T-helper 1 cell (primary cell): ENCODE results near the gene PAGE3.

Experiments
- DNase-seq, 5 donors: peaks; one replicate each; pipeline ENCODE4 v3.0.0-alpha.2; 2012 to 2020
- total RNA-seq, 4 donors: gene quantifications; one replicate each; lab custom pipeline; 2026; lab: John Stamatoyannopoulos, UW

PAGE3 gene
- total RNA-seq, result 0 reads per million in 4 donors

- DNase-seq, result no peak
These were observed at the start of gene PAGE3 for GRCh38 chrX:55264816-55265215. PAGE3 (minus strand) TSS chrX:55264916; CDS start chrX:55263903, 1,013 bp downstream.

DNA sequence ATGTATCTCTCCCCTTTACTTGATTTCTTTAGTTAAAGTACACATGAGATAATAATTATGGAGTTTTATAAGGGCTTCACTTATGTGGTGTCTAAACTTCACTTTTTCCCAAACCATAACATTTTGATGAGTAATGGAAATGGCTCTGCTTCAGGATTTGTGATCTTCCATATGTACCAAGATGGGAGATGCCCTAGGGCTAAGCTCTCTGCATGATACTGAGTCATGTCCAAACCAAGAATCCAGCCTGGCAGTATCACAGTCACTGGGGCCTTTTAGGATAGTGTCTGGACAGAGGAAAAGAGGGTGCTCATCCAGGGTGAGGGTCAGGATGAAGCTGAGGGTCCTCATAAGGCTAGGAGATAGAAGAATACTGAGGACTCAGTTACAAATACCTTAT lies 47.9 kb upstream of the PAGE3 start:
- no peak for DNase-seq

GRCh38 chrX:55290963-55291362 lies 26.2 kb upstream of the PAGE3 start:
- no peak for DNase-seq

GRCh38 chrX:55279832-55280231 lies 15.1 kb upstream of the PAGE3 start:
- DNase-seq, result no peak

- no peak for DNase-seq
These were observed 3.9 kb downstream of the PAGE3 start for GRCh38 chrX:55260806-55261205.

DNA sequence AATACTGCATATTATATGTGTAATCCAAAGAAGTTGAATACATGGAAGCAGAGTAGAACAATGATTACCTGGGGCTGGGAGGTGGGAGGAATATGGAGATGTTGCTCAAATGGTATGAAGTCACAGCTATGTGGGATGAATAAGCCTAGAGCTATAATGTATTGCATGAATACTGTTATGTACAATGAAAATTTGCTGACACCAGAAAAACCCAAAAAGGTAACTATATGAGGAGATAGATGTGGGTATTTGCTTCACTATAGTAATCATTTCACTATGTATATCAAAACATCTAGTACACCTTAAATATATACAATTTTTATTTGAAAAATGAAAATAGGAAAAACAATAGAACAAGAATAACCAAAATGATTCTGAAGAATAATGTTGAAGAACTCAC lies 11.2 kb downstream of the PAGE3 start:
- DNase-seq, result no peak

DNA sequence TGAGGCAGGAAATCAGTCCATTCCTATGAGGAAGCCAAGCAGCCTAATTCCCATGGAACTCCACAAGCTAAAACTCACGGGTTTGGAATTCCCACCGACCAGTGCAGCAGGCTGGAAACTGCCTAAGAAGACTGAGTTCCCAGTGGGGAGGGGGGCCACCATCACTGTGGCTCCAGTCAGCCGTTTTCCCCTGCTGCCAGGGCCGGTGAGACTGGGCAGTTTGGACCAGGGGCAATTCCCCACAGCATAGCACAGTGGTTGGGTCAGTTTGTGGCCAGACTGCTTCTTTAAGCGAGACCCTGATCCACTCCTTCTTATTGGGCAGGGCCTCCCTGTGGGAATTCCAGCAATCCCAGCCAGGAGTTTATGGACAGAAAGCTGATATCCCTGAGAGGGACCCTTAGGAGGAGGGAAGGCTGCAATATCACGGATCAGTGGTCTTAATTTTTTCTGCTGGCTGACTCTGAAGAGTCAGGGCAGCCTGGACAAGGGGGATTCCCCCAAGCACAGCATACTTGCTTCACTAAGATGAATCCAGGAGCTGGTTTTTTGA lies 23.9 kb downstream of the PAGE3 start:
- no peak for DNase-seq

- DNase-seq, result peak in 1 of 5 donors; percentile 1
These were observed 44.5 kb downstream of the PAGE3 start, which contains the start of gene PAGE5 for GRCh38 chrX:55220119-55220794. PAGE5 (plus strand) TSS chrX:55220346; CDS start chrX:55221383, 1,037 bp downstream.

DNA sequence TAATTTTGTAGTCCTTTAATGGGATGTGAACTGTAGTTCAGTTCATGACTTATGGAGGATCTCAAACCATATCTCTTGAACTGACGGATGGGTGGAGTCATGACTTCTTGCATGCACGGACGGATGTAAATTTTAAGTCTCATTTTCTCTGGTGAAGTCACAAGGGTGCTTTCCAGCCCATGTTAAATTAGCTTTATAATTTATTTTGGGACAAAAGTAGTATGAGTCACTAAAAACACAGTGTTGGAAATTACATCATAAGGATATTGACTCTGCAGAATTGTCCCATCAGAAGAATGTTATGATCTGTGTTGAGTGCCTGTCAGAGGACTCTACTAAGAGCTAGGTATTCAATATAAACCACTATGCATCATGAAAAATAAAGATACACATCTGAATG lies 51.3 kb downstream of the PAGE3 start:
- no peak for DNase-seq

DNA sequence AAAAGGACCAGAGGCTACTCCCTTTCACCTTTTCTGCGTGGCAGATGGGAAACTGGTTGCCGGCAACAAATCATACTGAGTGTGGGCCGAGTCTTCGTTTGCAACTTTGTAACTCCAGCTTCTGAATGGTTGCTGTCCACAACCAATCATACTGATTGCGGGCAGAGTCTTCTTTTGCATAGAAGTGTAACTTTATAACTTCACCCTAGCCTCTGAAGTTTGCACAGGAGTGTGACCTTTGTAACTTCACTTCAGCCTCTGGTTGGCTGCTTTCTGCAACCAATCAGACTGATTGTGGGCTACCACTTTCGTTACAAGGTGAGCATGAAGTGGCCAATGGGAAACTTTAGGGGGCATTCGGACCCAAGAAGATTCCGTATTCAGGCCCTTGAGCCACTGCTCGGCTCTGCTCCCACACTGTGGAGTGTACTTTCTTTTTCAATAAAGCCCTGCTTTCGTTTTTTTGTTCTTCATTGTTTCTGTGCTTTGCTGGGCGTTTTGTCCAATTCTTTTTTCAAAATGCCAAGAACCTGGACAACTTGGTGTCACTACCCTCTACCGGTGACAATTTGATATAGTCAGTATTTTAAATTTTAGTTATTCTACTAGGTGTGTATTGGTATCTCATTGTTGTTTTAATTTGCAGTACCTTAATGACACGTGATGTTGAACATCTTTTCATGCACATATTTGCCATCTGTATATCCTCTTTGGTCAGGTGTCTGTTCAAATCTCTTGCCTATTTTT lies 53.6 kb downstream of the PAGE3 start:
- no peak for DNase-seq
